NOMO-1 treated with DMSO at 0.1 percent for 48 hours (cell line): ENCODE results near the gene CNTN4.
"Not testable (repeated sequence)": the region's sequence is repeated elsewhere in the genome, so short reads cannot be mapped to it uniquely, and the experiment has no call there.

ENCODE experiments used
- DNase-seq: peaks from one replicate; lab custom pipeline; 2025; ENCODE audit not compliant: unreplicated experiment; lab: John Stamatoyannopoulos, UW

The CNTN4 gene

DNA sequence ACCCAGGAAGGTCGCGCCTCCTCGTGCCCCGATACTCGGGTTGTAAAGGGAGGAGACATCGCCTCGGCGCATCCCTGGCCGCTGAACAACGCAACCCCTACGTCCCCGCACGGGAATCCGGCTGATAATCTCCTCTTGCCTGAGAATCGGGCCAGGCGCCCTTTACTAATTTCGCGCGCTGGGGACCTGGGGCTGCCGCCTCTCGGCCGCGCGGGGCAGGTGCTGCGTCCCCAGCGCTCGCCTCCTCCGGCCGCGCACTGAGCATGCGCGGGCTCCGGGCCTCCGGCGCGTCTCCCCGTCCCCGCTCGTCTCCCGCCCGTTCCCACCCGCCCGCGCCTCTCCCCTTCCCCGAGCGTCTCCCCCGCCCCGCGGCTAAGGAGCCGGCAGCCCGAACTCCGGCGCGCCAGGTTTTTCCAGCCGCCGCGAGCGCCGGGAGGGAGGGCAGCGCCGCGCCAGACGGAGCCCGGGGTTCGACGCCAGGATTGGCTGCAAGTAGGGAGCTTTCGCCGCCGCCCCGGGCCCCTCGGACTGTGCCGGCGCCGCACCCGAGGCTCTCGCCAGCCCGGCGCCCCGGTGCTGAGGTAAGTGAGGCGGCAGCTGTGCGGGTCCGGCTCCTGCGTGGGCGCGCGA, at the start of gene CNTN4:
Gene CNTN4 (plus strand): TSS at position 469 of the 630 bp plus-strand sequence.
- no peak for DNase-seq

DNA sequence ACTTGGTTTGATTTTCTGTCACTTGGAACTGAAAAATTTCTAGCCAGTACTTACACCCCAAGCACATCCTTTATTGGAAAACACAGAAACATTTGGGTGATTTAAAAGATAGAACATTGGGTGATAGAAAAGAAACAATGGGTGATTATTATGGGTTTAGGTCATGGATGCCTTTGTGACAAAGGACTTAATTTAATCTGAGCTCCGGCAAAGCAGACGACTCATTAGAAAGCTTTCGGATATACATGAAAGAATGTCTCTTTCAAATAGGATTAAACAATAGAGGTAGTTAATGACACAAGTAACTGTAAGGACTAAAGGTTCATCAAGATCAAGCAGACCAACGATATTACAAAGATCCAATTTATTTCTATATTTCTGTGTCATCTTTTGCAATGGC, 37.3 kb upstream of the CNTN4 start:
- DNase-seq: no peak

DNA sequence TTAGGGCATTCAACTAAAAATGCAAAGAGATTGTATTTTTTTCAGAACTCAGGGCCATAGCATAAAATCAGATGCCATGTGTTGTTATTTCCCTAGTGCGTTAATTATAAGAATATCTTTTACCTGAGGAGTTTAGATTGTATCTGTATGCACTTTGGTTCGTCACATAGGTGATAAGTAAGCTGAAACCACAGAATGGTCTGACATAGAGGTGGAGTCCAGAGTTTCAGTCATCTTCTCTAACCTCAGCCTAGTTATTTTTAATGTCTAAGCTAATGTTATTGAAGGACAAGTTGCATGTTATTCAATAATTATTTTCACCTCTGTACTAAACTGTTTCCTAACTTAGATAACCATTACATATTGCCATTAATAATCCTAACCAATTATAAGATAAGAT, 27.1 kb upstream of the CNTN4 start:
- no peak for DNase-seq

DNA sequence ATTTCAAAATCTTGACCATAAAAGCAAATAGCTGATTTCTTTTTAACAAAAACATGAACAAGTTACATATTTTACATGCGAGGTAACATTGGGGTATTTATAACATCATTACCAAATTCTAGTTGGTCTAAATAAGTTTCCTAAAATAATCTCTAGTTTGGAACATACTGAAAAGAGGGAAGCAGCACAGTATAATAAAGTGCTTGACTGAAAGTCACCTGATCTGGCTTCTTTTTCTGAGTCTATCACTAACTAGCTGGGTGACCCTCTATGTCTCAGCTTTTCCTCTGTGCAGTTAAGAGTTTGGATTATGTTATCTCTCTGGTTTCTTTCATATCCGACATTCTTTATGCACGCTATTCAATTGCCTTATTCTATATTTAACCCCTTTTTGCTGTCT, 19.8 kb upstream of the CNTN4 start:
- no peak for DNase-seq

DNA sequence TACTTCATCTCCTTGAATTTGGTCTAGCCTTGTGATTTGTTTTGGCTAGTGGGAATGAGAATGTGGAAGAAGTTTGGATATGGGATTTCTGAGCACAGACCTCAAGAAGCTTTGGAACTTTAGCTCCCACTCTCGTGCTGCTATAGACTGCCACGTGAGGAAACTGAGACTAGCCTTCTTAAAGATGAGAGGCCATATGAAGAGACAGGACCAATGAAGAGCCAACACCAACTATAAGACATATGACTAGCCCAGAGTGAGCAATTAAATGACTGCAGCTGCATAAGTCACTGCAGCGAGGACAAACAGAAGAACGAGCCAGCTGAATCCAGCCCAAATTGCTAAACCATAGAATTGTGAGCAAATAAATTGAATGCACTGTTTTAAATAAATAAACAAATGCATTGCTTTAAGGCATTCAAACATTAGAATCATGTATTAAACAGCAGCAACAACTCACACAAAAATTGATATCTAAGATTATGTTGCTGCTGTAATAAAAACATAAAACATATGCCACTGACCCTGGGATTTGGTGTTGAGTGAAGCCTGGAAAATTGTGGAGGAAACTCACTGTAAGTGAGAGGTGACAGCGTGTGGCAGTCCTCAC, 15.7 kb upstream of the CNTN4 start:
- DNase-seq: no peak

DNA sequence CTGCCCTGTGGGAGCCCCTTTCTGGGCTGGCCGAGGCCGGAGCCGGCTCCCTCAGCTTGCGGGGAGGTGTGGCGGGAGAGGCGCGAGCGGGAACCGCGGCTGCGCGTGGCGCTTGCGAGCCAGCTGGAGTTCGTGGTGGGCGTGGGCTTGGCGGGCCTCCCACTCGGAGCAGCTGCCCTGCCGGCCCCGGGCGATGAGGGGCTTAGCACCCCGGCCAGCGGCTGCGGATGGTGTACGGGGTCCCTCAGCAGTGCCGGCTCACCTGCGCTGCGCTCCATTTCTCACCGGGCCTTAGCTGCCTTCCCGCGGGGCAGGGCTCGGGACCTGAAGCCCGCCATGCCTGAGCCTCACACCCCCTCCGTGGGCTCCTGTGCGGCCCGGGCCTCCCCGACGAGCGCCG, 15.1 kb upstream of the CNTN4 start:
- not testable (repeated sequence) for DNase-seq

DNA sequence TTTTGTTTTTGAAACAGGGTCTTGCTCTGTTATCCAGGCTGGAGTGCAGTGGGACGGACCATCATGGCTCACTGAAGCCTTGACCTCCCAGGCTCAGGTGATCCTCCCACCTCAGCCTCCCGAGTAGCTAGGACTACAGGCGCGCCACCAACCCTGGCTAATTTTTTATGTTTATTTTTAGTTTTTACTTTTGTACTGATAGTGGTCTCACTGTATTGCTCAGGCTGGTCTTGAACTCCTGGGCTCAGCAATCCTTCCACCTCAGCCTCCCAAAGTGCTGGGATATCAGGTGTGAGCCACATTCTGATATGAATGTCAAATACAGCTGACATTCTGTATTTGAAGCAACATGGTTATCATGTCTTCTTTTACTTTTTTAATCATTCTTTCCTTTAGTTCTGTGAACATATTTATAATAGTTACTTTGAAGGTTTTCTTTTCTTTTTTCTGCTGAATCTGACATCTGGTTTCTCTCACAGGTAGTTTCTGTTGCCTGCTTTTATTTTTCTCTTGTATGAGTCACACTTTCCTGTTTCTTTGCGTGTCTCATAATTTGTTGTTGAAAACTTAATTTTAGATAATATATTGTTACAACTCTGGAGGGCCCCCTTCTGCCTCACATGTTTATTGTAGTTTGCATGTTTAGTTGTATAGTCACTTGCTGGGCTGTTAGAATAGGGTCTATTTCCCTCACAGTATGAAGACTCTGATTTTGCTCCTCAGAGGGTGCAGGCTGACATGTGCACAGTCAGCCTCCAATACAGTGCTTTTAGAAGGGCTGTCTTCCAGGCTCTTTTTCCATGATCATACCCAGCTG, 8.4 kb upstream of the CNTN4 start:
- no peak for DNase-seq

DNA sequence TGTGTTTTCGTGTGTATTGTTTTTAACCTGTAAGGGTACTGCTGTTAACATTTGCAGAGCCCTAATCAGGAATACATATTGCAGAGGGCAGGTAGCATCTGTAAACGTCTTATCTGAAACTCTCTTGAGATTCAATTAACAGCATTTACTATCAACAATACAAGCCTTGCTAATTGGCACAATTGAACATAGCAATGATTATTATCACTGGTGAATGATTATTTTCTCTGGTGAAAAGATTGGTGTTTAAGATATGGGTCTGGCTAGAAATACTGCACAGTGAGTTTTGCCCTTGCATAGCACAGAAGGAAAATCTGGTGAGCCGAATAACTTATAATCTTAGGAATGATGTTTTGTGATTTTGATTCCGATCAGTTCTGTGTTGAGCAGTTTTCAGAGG, 5.9 kb upstream of the CNTN4 start:
- DNase-seq: no peak

DNA sequence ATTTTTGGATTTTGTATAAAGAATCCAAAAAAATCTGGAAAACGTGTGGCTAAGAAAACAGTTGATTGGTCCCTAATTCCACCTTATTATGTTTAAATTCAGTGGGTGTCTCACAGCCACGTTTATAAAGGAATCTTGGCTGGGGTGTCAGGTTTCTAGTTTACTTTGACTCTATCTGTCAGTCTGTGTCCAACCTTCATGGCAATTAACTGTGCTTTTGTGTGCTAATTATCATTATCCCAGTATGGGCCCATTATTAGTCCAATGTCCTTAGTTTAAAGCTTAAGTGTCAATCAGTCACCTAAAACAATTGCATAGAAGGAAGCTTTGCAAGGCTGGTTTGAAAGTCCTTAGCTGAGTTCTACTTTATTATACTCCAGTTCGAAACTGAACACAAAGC, 3.7 kb upstream of the CNTN4 start:
- no peak for DNase-seq

DNA sequence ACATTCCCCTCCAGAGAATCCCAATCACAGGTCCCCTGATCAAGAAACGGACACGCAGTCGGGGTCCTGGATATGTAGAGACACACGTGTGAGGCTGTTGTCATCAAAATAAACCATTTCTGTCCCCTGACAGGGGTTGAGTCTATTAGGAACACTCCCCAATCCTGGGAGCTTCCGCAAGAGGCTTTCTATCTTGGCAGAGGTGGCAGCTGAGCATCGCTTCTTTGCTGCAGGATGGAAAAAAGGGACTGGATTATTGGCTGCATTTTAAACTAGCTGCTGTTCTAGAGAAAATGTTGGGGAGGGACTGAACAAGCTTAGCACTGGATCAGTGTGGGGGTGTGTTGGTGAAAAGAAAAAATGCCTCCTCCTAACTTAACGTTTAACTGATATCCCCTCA, 2.5 kb upstream of the CNTN4 start:
- no peak for DNase-seq

DNA sequence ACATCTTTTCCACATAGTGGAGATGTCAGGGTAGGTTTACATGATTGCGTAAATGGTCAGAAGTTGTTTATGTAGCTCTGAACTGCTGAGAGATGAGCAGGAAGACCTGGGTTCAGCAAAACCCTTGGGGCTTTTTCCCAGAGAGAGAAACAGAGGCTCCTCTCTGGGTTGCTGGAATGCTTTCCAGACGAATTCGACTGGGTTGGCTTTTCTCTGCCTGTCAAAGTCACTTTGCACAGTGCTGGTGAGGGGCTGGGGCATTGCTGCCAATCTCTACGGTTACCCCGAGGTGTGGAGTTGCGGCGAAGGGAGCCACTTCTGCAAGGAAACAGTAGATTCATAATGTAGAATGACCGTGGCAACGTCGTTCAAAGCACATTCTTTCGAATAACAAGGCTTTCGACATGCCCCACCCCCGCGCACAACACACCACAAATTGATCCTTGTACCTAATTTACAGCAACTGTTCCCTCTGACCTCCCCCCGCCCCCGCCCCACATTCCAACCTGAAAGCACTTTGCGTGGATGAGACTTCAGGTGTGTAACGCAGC, 950 bp upstream of the CNTN4 start:
- DNase-seq: no peak

DNA sequence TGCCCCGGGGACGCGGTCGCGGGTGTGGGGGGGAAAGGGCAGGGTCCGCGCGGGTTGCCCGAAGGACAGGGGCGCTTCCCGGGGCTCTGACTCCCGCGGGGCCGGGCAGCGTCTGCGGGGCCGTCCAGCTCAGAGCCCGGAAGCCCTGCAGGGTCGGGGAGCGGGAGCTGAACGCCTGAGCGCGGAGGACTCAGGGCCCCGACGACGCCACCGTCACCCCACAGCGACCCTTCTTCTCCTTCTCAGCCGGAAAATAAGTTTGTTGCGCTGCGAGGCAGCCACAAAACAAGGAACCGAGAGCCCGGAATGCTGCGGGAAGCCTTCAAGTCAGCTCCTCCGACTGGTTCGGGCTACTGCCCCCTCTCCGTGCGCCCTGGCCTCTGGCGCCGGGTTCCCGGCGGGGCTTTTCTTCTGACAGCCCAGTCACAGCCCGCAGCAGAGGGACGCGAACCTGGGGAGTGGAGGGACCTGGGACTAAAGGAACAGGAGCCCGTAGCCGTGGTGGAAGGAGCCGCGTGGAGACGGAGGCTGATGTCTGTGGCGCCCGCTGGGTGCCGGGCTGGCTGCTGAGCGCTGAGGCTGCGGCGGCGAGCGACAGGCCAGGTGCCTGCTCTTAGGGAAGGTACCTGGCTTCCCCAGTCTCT, 484 bp downstream of the CNTN4 start:
- no peak for DNase-seq

DNA sequence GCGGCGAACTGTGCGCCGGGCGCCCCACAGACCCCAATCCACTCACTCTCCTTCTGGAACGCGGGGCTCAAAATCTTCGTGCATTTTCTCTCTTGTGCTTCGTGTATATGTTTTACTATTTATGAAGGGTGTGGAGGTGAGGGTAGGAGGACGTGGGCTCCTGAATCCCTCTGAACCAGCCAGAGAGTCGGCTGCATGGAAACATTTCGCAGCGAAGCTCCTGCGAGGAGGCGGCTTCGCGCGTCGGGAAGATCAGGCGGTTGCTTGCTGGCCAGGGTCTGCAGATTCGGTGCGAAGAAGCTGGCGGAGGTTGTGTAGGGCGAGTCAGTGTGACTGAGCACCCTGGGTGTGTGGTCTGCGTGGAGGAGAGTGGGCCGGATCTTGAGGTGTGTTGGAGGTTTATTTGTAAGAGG, 1.1 kb downstream of the CNTN4 start:
- DNase-seq: no peak

DNA sequence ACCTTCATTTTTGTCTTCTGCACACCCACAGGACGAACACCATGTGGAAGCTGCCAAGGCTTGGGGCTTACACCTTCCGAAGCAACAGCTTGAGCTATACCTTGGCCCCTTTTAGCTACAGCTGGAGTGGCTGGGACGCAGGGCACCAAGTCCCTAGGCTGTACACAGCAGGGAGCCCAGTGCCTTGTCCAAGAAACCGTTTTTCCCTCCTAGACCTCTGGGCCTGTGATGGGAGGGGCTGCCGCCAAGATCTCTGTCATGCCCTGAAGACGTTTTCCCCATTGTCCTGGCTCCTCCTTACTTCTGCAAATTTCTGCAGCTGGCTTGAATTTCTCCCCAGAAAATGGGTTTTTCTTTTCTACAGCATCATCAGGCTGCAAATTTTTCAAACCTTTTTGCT, 7.8 kb downstream of the CNTN4 start:
- DNase-seq: no peak

DNA sequence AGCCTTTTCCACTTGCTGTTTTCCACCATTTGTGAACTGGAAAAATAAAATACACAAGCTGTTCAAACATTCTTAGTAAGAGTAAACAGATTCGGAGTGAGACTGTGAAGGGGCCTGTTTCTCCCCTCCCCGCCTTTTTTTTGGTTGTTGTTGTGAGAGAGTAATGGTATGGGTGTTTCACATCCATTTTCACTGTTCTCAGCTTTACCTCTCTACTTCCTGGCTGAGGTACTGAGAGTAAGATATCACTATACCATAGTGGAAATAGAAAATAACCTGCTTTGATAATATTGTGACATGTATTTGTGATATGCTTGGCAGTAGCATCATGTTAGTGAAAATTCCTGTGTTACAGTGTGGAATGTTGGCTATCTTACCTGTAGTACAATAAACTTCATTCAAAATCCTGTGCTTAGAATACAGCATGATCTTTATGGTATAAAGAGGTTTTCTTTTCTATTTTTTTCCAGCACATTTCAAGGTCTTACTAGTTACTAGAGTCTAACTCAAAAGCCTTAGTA, 12.0 kb downstream of the CNTN4 start:
- DNase-seq: no peak

DNA sequence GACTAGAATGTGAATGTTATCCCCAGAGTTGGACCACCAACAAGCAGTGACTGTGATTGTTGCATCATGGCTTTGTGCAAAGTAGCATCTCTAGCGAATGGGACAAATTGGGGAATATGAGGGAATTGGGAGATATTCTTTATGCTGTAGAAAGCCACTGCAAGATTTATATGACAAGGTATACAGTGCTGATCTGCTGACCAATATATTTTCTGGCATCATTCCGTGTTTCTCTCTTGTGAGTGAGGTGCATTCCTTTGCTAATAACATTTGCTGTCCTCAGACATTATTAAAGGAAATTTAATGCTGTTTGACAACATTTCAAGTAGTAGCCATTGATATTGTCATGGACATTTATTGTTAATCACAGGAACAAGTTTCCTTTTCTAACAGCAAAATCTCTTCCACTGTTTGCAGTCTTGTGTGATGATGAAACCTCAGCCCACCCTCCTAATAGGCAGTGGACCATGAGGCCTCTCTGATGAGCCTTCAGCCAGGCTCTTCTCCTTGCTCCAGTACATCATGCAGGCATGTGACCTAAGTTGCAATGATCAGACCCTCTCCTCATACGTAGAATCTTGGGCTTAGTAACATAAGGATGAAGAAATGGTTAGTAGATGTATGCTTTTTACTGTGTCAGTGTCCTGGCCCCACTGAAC, 16.1 kb downstream of the CNTN4 start:
- no peak for DNase-seq

DNA sequence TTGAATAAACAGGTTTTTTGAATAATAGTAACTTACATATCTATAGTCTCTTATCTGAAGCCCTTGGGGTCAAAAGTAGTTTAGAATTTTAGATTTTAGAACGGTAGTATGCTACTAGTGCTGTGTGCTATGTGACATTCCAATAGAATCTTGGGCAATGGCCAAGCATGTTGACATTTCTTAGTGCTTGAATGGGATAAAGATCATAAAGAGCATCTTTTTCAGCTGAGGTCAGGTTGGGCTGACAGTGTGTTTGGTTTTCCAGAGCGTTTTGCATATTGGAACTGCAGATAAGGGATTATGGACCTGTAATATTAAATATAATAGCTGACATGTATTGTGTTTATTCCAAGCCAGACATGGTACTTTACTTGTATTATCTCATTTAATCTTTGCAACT, 32.1 kb downstream of the CNTN4 start:
- no peak for DNase-seq

DNA sequence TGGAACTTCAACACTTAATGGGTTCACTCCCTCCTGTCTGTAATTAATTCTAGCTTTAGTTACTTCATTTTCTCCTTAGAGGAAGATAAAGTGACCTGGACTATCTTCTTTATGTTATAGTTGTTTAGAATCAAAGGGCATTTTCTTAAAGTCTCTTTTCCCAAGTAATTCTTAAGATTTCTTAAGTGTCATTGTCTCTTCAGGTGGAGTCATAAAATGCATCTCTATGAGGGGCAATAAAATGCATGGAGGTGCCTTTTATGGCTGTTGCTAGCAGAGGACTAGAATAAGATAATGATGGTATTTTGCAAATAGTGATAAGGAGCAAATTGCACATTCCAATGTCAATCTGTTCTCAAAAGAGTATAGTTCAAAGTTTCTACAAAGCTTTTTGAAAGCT, 34.5 kb downstream of the CNTN4 start:
- no peak for DNase-seq

DNA sequence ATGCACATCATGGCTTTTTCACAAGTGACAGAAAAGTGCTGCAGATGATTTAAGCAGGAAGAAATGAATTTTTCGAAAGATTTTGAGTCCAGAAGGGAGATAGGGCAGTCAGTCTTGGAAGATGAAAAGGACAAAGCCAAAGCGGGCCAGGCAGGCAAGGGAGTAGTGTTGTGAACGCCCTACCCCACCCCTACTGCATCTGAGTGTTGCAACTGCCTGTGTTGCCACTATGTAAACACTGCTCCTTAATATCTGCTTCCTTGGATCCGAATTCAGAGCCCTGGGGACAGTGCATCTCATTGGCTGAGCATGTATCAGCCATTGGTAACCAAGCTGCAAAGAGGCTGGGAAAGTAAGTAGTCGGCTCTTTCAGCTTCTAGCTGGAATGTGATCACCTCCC, 39.0 kb downstream of the CNTN4 start:
- DNase-seq: no peak

DNA sequence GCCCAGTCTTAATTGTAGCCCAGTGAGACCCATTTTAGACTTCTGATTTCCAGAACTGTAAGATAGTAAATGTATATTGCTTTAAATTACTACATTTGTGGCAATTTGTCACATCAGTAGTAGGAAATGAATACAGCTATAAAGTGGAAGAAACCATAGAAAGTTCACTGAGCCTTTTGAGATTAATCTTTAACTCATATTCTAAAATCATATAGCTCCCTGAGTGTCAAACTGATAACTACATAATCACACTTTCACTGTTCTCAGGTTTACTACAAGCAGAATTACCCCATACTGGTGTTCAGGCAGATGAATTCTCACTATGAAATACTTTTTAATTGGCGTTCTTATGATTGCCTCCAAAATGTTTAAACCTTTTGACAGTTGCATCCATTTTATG, 42.8 kb downstream of the CNTN4 start:
- no peak for DNase-seq
